ENCODE measurements around the gene TNRC6C. TPM values are rescaled to one million over a fixed set of nuclear protein-coding genes. Genes with fewer than 3 reads are reported as not detected.
"Not testable (repeated sequence)": the region's sequence is repeated elsewhere in the genome, so short reads cannot be mapped to it uniquely, and the experiment has no call there.

TNRC6C gene
- polyA plus RNA-seq, 2 donors = 1.2 to 3.4 TPM

DNA sequence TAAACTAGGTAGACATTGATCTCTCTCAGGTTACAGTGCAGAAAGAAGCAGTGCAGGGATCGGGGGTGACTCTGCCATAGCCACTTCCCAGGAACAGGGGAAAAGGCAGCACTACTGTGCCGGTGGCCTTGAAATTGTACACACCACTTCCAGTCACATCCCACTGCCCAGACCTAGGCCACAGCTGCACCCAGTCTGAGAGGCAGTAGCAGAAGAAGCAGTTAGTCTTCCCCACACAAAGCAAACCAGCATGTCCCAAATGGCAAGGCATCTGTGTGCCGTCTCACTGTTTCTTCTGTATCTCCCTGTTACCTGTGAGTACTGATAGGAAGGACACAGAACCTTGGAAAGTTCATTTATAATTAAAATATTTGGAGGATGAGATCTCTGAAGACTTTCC lies 123.0 kb downstream of the TNRC6C start:
- no peak overlapping the region for H3K4me3 ChIP-seq (ENCODE audit: low read depth in 1 of 2, low read length in 2 of 2)
- H3K36me3 ChIP-seq (ENCODE audit: control insufficient read depth in 2 of 2, insufficient read depth in 2 of 2, low read length in 1 of 2) = peaks cover 0 to 14% of the 10 kb centered on the region in 2 donors
- H3K27ac ChIP-seq (ENCODE audit: low read depth in 2 of 2, low read length in 1 of 2) = no peak overlapping the region
- H3K27me3 ChIP-seq (ENCODE audit: control insufficient read depth in 1 of 2, insufficient read depth in 2 of 2, low read length in 2 of 2) = no peaks in the 10 kb centered on the region
- WGBS, 2 donors = 91 to 96% methylated on average over 3 of the region's 3 CpGs
- H3K4me1 ChIP-seq (ENCODE audit: control insufficient read depth in 2 of 2, insufficient read depth in 2 of 2, low read length in 1 of 2) = no peaks in the 10 kb centered on the region
- no peaks in the 10 kb centered on the region for H3K9me3 ChIP-seq (ENCODE audit: control insufficient read depth in 2 of 2, insufficient read depth in 1 of 2, low read depth in 1 of 2, low read length in 1 of 2)

DNA sequence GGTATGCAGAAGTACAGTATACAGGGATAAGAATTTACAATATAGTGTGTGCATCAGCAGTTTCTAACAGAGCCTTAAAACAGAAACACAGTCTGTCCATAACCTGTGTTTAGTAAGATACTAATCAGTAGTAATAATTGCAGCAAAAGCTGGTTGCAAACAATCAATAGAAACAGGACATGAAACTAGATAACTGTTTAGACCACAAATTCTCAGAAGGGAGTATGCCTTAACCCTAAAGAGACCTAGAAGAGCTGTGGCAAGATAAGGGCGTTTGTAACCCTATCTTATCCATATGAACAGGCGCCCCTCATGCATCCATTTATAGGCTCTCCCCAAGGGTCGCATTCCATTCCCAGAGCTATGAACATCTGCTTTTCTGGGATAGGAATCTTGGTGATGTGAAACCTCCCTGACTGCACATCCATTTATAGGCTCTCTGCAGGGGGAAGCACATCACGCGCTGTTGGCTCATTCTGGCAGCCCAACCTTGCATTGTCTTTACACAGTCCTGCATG lies 123.9 kb downstream of the TNRC6C start:
- H3K36me3 ChIP-seq (ENCODE audit: control insufficient read depth in 2 of 2, insufficient read depth in 2 of 2, low read length in 1 of 2) = peaks cover 0 to 16% of the 10 kb centered on the region in 2 donors
- 82 to 87% methylated on average over 5 of the region's 5 CpGs for WGBS, 2 donors
- H3K9me3 ChIP-seq (ENCODE audit: control insufficient read depth in 2 of 2, insufficient read depth in 1 of 2, low read depth in 1 of 2, low read length in 1 of 2); H3K4me1 ChIP-seq (ENCODE audit: control insufficient read depth in 2 of 2, insufficient read depth in 2 of 2, low read length in 1 of 2); H3K27me3 ChIP-seq (ENCODE audit: control insufficient read depth in 1 of 2, insufficient read depth in 2 of 2, low read length in 2 of 2); H3K4me3 ChIP-seq (ENCODE audit: low read depth in 1 of 2, low read length in 2 of 2); H3K27ac ChIP-seq (ENCODE audit: low read depth in 2 of 2, low read length in 1 of 2): not testable (repeated sequence)

- Histone ChIP-seq H3K27ac (ENCODE audit: low read depth in 2 of 2, low read length in 1 of 2) (no peak overlapping the region), H3K4me1 (ENCODE audit: control insufficient read depth in 2 of 2, insufficient read depth in 2 of 2, low read length in 1 of 2) (no peaks in the 10 kb centered on the region), H3K9me3 (ENCODE audit: control insufficient read depth in 2 of 2, insufficient read depth in 1 of 2, low read depth in 1 of 2, low read length in 1 of 2) (no peaks in the 10 kb centered on the region), H3K27me3 (ENCODE audit: control insufficient read depth in 1 of 2, insufficient read depth in 2 of 2, low read length in 2 of 2) (no peaks in the 10 kb centered on the region), H3K4me3 (ENCODE audit: low read depth in 1 of 2, low read length in 2 of 2) (no peak overlapping the region), H3K36me3 (ENCODE audit: control insufficient read depth in 2 of 2, insufficient read depth in 2 of 2, low read length in 1 of 2) (peaks cover 0 to 13% of the 10 kb centered on the region in 2 donors)
- 69 to 77% methylated on average over 7 of the region's 7 CpGs for WGBS, 2 donors
These were observed 124.5 kb downstream of the TNRC6C start for GRCh38 chr17:78082988-78083387.

- whole genome bisulfite sequencing, 2 donors = 95% methylated on average over 13 of the region's 13 CpGs
- H3K36me3 ChIP-seq (ENCODE audit: control insufficient read depth in 2 of 2, insufficient read depth in 2 of 2, low read length in 1 of 2) = peaks cover 5 to 12% of the 10 kb centered on the region in 2 donors
- H3K27me3 ChIP-seq (ENCODE audit: control insufficient read depth in 1 of 2, insufficient read depth in 2 of 2, low read length in 2 of 2) = no peaks in the 10 kb centered on the region
- H3K4me3 ChIP-seq (ENCODE audit: low read depth in 1 of 2, low read length in 2 of 2) = no peak overlapping the region
- no peaks in the 10 kb centered on the region for H3K4me1 ChIP-seq (ENCODE audit: control insufficient read depth in 2 of 2, insufficient read depth in 2 of 2, low read length in 1 of 2)
- no peaks in the 10 kb centered on the region for H3K9me3 ChIP-seq (ENCODE audit: control insufficient read depth in 2 of 2, insufficient read depth in 1 of 2, low read depth in 1 of 2, low read length in 1 of 2)
- no peak overlapping the region for H3K27ac ChIP-seq (ENCODE audit: low read depth in 2 of 2, low read length in 1 of 2)
These were observed 128.2 kb downstream of the TNRC6C start for GRCh38 chr17:78086740-78087139.

GRCh38 chr17:78088529-78088928 lies 130.0 kb downstream of the TNRC6C start:
- WGBS, 2 donors = 95 to 100% methylated on average over 1 of the region's 1 CpG
- H3K27ac ChIP-seq (ENCODE audit: low read depth in 2 of 2, low read length in 1 of 2) = no peak overlapping the region
- H3K27me3 ChIP-seq (ENCODE audit: control insufficient read depth in 1 of 2, insufficient read depth in 2 of 2, low read length in 2 of 2) = no peaks in the 10 kb centered on the region
- H3K36me3 ChIP-seq (ENCODE audit: control insufficient read depth in 2 of 2, insufficient read depth in 2 of 2, low read length in 1 of 2) = peaks cover 10 to 16% of the 10 kb centered on the region in 2 donors
- H3K9me3 ChIP-seq (ENCODE audit: control insufficient read depth in 2 of 2, insufficient read depth in 1 of 2, low read depth in 1 of 2, low read length in 1 of 2) = no peaks in the 10 kb centered on the region
- no peaks in the 10 kb centered on the region for H3K4me1 ChIP-seq (ENCODE audit: control insufficient read depth in 2 of 2, insufficient read depth in 2 of 2, low read length in 1 of 2)
- no peak overlapping the region for H3K4me3 ChIP-seq (ENCODE audit: low read depth in 1 of 2, low read length in 2 of 2)

DNA sequence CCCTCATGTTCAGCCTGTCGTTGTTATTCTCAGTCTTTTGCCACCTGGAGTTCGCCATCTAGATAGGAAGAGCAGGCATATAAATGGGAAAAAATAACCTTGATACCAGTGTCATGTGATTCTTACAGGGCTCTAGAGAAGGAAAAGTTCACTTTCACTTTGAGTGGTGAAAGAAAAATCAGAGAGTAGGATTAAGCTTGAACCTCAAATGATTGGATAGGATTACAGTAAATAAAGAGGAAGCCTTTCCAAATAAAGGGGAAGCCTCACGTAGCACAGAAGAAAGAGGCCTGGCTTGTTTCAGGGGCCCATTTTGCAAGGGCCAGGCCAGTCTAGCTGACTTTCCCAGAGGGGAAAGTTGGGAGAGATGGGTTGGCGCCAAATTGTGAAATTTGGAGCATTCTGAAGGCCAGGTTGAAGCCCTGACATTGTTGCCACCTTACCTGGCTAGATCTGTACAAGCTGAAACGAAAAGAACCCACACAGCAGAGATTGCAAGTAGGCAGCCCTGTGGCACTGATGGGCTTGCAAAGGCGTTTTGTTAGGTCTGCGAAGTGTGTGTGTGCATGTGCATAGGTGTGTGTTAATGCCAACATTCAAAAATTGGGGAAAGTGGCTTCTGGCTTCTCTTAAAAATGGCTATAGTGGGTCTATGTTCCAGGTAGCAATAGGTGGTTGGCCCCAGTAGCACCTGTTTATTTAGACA lies 131.2 kb downstream of the TNRC6C start:
- Histone ChIP-seq H3K27me3 (ENCODE audit: control insufficient read depth in 1 of 2, insufficient read depth in 2 of 2, low read length in 2 of 2) (no peaks in the 10 kb centered on the region), H3K9me3 (ENCODE audit: control insufficient read depth in 2 of 2, insufficient read depth in 1 of 2, low read depth in 1 of 2, low read length in 1 of 2) (no peaks in the 10 kb centered on the region), H3K27ac (ENCODE audit: low read depth in 2 of 2, low read length in 1 of 2) (no peak overlapping the region), H3K4me1 (ENCODE audit: control insufficient read depth in 2 of 2, insufficient read depth in 2 of 2, low read length in 1 of 2) (no peaks in the 10 kb centered on the region), H3K36me3 (ENCODE audit: control insufficient read depth in 2 of 2, insufficient read depth in 2 of 2, low read length in 1 of 2) (peaks cover 13 to 21% of the 10 kb centered on the region in 2 donors), H3K4me3 (ENCODE audit: low read depth in 1 of 2, low read length in 2 of 2) (no peak overlapping the region)
- WGBS, 2 donors = 68 to 76% methylated on average over 7 of the region's 7 CpGs

DNA sequence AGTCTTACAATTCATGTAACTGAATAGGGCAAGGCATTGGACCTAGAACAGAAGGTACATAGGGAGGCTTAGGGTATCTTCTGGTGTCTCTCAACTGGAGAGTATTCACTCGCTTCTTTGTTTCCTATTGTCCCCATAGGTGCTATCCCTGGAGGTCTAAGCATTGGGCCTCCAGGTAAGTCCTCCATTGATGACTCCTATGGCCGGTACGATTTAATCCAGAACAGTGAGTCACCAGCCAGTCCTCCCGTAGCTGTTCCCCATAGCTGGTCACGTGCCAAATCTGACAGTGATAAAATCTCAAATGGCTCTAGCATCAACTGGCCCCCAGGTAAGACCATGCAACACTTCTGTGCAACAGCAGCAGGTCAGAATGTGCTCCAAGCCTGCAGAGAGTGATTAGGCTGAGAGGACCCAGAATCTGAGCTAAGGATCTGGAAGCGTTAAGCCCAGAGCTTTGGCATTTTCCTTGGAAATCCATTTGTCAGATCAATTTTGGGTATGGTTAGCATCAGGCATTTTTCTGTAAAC lies 134.4 kb downstream of the TNRC6C start:
- Histone ChIP-seq H3K4me3 (ENCODE audit: low read depth in 1 of 2, low read length in 2 of 2) (no peak overlapping the region), H3K27ac (ENCODE audit: low read depth in 2 of 2, low read length in 1 of 2) (no peak overlapping the region), H3K36me3 (ENCODE audit: control insufficient read depth in 2 of 2, insufficient read depth in 2 of 2, low read length in 1 of 2) (peaks cover 19 to 21% of the 10 kb centered on the region in 2 donors), H3K9me3 (ENCODE audit: control insufficient read depth in 2 of 2, insufficient read depth in 1 of 2, low read depth in 1 of 2, low read length in 1 of 2) (no peaks in the 10 kb centered on the region), H3K27me3 (ENCODE audit: control insufficient read depth in 1 of 2, insufficient read depth in 2 of 2, low read length in 2 of 2) (no peaks in the 10 kb centered on the region), H3K4me1 (ENCODE audit: control insufficient read depth in 2 of 2, insufficient read depth in 2 of 2, low read length in 1 of 2) (no peaks in the 10 kb centered on the region)
- 73 to 87% methylated on average over 6 of the region's 6 CpGs for WGBS, 2 donors

DNA sequence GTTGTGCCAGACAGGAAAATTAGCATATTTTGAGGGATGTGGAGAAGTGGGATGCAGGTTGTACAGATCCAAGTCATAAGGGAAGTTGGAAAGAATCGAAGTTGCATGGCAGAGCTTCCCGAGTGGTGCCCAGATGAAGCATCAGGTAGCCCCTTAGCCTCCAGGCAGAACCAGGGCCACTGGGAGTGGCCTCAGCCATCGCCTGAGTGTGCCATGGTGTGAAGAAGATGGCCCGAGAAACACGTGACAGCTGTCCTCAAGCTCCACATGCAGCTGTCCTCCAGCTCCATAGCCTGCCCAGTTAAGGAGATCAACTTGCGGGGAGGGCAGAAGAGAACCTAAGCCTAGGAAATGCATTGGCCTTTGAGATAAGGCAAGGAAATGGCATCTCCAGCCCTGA lies 136.5 kb downstream of the TNRC6C start:
- 94 to 95% methylated on average over 6 of the region's 6 CpGs for WGBS, 2 donors
- Histone ChIP-seq H3K27me3 (ENCODE audit: control insufficient read depth in 1 of 2, insufficient read depth in 2 of 2, low read length in 2 of 2) (no peaks in the 10 kb centered on the region), H3K9me3 (ENCODE audit: control insufficient read depth in 2 of 2, insufficient read depth in 1 of 2, low read depth in 1 of 2, low read length in 1 of 2) (no peaks in the 10 kb centered on the region), H3K27ac (ENCODE audit: low read depth in 2 of 2, low read length in 1 of 2) (no peak overlapping the region), H3K36me3 (ENCODE audit: control insufficient read depth in 2 of 2, insufficient read depth in 2 of 2, low read length in 1 of 2) (peaks cover 29 to 31% of the 10 kb centered on the region in 2 donors), H3K4me1 (ENCODE audit: control insufficient read depth in 2 of 2, insufficient read depth in 2 of 2, low read length in 1 of 2) (no peaks in the 10 kb centered on the region), H3K4me3 (ENCODE audit: low read depth in 1 of 2, low read length in 2 of 2) (no peak overlapping the region)

GRCh38 chr17:78096093-78096492 lies 137.6 kb downstream of the TNRC6C start:
- H3K4me1 ChIP-seq (ENCODE audit: control insufficient read depth in 2 of 2, insufficient read depth in 2 of 2, low read length in 1 of 2) = no peaks in the 10 kb centered on the region
- H3K4me3 ChIP-seq (ENCODE audit: low read depth in 1 of 2, low read length in 2 of 2) = no peak overlapping the region
- no peak overlapping the region for H3K27ac ChIP-seq (ENCODE audit: low read depth in 2 of 2, low read length in 1 of 2)
- H3K9me3 ChIP-seq (ENCODE audit: control insufficient read depth in 2 of 2, insufficient read depth in 1 of 2, low read depth in 1 of 2, low read length in 1 of 2) = no peaks in the 10 kb centered on the region
- WGBS, 2 donors = 88 to 92% methylated on average over 9 of the region's 9 CpGs
- H3K27me3 ChIP-seq (ENCODE audit: control insufficient read depth in 1 of 2, insufficient read depth in 2 of 2, low read length in 2 of 2) = no peaks in the 10 kb centered on the region
- H3K36me3 ChIP-seq (ENCODE audit: control insufficient read depth in 2 of 2, insufficient read depth in 2 of 2, low read length in 1 of 2) = peaks cover 29 to 31% of the 10 kb centered on the region in 2 donors

DNA sequence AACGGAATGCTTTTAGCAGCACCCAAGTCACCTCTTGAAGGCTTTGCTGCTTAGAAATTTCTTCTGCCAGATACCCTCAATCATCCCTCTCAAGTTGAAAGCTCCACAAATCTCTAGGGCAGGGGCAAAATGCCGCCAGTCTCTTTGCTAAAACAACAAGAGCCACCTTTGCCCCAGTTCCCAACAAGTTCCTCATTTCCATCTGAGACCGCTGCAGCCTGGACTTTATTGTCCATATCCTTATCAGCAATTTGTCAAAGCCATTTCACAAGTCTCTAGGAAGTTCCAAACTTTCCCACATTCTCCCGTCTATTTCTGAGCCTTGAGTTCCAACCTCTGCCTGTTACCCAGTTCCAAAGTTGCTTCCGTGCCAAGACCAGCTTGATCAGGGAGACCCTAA lies 142.6 kb downstream of the TNRC6C start:
- no peaks in the 10 kb centered on the region for H3K27me3 ChIP-seq (ENCODE audit: control insufficient read depth in 1 of 2, insufficient read depth in 2 of 2, low read length in 2 of 2)
- peaks cover 19 to 33% of the 10 kb centered on the region in 2 donors for H3K36me3 ChIP-seq (ENCODE audit: control insufficient read depth in 2 of 2, insufficient read depth in 2 of 2, low read length in 1 of 2)
- no peak overlapping the region for H3K4me3 ChIP-seq (ENCODE audit: low read depth in 1 of 2, low read length in 2 of 2)
- WGBS, 2 donors = 80 to 95% methylated on average over 5 of the region's 5 CpGs
- no peak overlapping the region for H3K27ac ChIP-seq (ENCODE audit: low read depth in 2 of 2, low read length in 1 of 2)
- no peaks in the 10 kb centered on the region for H3K4me1 ChIP-seq (ENCODE audit: control insufficient read depth in 2 of 2, insufficient read depth in 2 of 2, low read length in 1 of 2)
- H3K9me3 ChIP-seq (ENCODE audit: control insufficient read depth in 2 of 2, insufficient read depth in 1 of 2, low read depth in 1 of 2, low read length in 1 of 2) = no peaks in the 10 kb centered on the region

All from esophagus (tissue), 2 donors.